Activated CD8-positive, alpha-beta memory T cell treated with anti-CD3 and anti-CD28 coated beads, Interleukin-2, amount 10 ng/mL, durations not matched to agents 7 days and 5 days (primary cell): ENCODE data around the gene MAST4. TPM values are rescaled to one million over a fixed set of nuclear protein-coding genes. Genes with fewer than 3 reads are reported as not detected.
A peak's percentile ranks its signal among the peaks of the same experiment; 100 is the strongest.

Source experiments
- ATAC-seq: fragments of 150-1000 bp; cut with Tn5 transposase; one replicate; pipeline ENCODE4 v1.10.0; 2021; ENCODE audit warnings: moderate library complexity
- CTCF ChIA-PET: fragments of 350-600 bp; sonication (Branson Sonifier 250); formaldehyde crosslinking; loops from one replicate; lab custom pipeline; 2021; ENCODE audit warnings: antibody characterized with exemption; lab: Charles Lee
- DNase-seq: peaks from one replicate; pipeline ENCODE4 v3.0.0-alpha.2; 2020
- H3K27ac Mint-ChIP-seq: one replicate; pipeline ENCODE4 v1.8.0; 2021; ENCODE audit warnings: mild to moderate bottlenecking, mixed read lengths
- H3K27me3 Mint-ChIP-seq: one replicate; pipeline ENCODE4 v1.8.0; 2021; ENCODE audit warnings: mixed read lengths
- H3K36me3 Mint-ChIP-seq: one replicate; pipeline ENCODE4 v1.8.0; 2021; ENCODE audit warnings: mild to moderate bottlenecking, mixed read lengths
- H3K4me1 Mint-ChIP-seq: one replicate; pipeline ENCODE4 v1.8.0; 2021; ENCODE audit warnings: mixed read lengths
- H3K4me3 Mint-ChIP-seq: one replicate; pipeline ENCODE4 v1.8.0; 2021; ENCODE audit warnings: mild to moderate bottlenecking, moderate library complexity, mixed read lengths
- H3K9me3 Mint-ChIP-seq: one replicate; pipeline ENCODE4 v1.8.0; 2022; ENCODE audit warnings: low read depth, mixed read lengths
- total RNA-seq, 2 experiments: library from RNA; stranded (reverse); gene quantifications; one replicate each; pipeline ENCODE4 v1.2.3, GENCODE V29; 2021

Gene MAST4
- total RNA-seq, 2 experiments from 2014 or later, result 21.6 to 25.2 TPM

DNA sequence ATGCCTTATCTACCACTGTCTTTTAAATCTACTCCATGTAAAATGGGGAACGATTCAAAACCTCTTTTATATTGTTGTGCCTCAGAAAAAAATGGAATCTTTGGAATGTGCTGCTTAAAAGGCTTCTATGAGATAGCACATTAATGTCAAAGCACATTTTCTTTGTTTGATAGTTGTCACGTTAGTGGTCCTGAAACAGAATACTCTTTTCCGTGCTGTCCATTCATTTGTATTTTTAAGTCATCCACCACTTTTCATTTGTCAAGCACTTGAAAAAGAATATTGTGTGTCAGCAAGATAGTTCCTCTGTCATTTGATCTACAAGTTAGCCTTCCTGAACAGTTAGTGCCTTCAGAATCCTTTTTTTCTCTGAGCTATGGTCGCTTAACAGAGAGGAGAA is 246.9 kb downstream of the MAST4 start:
- Mint-ChIP-seq H3K36me3 (peaks cover 36% of the 10 kb centered on the region), H3K4me1 (peaks cover 66% of the 10 kb centered on the region), H3K27me3 (peaks cover 5% of the 10 kb centered on the region), H3K4me3 (peak overlapping the region; percentile 56), H3K9me3 (peaks cover 3% of the 10 kb centered on the region), H3K27ac (peak overlapping the region; percentile 97)
- CTCF ChIA-PET, result interaction anchor here (0.9 to 9.1 kb wide), 9 partner anchors 14 to 1373 kb away, joined by 3 to 117 read pairs (median 3); no protein-coding TSS in a partner anchor
- DNase-seq (no peak), ATAC-seq (no peak)

DNA sequence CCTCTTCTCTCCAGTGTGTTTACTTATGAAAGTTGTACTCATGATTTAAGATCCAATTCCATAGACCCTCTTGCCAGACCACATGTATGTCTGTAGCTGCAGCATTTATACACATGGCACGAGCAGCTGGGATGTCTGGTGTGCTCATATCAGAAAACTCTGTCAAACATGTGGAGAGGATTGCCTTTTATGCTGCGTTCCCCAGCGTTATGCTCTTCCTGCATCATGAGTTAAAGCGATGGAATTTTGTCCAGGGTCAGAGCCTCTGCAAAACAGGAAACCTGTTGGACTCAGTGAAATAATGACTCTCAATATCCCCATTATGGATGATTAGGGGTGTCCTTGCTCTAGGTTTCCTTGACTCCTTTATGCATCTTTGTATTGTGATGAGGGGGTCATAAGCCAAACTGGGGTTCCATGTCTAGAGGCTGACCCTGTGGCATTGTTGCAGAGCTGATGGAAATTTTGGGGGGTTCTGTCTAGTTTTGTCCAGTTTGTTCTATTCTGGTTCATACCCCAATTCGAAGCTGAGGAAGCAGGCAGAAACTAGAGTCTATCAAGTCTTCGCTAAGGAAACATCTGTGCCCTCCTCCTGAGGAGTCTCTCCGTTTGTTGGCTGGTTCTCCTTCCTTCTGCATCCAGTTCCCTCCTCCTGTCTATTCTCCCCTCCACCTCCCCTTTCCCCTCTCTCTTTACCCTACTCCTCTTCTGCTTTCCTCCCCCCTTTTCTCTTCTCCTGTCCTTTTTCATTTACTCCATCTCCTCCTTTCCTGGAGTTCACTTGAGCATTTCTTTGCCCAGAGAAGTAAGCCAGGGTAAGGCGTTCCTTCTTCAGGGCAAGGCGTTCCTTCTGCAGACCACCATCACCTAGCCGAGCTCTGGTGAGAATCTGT is 252.8 kb downstream of the MAST4 start:
- CTCF ChIA-PET, result interaction anchor here (1.4 to 1.6 kb wide), 2 partner anchors 16 to 20 kb away, joined by 3 read pairs; no protein-coding TSS in a partner anchor
- peaks cover 30% of the 10 kb centered on the region for H3K27me3 Mint-ChIP-seq
- peaks cover 3% of the 10 kb centered on the region for H3K9me3 Mint-ChIP-seq
- peaks cover 17% of the 10 kb centered on the region for H3K4me1 Mint-ChIP-seq
- peaks cover 16% of the 10 kb centered on the region for H3K36me3 Mint-ChIP-seq
- H3K27ac Mint-ChIP-seq, result no peak overlapping the region
- no peak for DNase-seq
- no peak overlapping the region for H3K4me3 Mint-ChIP-seq
- ATAC-seq, result no peak

DNA sequence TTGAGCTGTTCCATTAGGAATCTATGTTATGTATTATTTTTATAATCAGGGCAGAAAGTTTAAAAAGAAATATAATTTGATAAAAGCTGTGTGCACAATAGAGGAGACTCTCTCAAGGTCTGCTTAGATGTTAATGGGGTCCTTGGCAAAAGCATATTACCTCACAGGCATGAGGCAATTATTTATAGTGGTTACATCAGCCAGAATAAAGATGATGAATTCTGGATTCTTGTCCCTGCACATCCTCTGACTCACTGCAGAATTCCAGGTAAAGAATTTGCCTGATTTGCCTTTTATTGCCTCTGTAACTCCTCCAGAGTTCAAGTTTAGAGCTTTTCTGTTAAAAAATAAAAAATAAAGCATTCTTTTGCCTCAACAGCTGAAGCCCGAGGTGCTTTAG is 253.6 kb downstream of the MAST4 start:
- DNase-seq, result no peak
- ATAC-seq, result no peak
- H3K4me3 Mint-ChIP-seq, result no peak overlapping the region
- peaks cover 9% of the 10 kb centered on the region for H3K4me1 Mint-ChIP-seq
- peaks cover 30% of the 10 kb centered on the region for H3K27me3 Mint-ChIP-seq
- peaks cover 11% of the 10 kb centered on the region for H3K36me3 Mint-ChIP-seq
- peaks cover under 1% of the 10 kb centered on the region for H3K9me3 Mint-ChIP-seq
- CTCF ChIA-PET, result interaction anchor here (1.4 to 1.6 kb wide), 2 partner anchors 15 to 21 kb away, joined by 3 read pairs; no protein-coding TSS in a partner anchor
- H3K27ac Mint-ChIP-seq, result no peak overlapping the region

DNA sequence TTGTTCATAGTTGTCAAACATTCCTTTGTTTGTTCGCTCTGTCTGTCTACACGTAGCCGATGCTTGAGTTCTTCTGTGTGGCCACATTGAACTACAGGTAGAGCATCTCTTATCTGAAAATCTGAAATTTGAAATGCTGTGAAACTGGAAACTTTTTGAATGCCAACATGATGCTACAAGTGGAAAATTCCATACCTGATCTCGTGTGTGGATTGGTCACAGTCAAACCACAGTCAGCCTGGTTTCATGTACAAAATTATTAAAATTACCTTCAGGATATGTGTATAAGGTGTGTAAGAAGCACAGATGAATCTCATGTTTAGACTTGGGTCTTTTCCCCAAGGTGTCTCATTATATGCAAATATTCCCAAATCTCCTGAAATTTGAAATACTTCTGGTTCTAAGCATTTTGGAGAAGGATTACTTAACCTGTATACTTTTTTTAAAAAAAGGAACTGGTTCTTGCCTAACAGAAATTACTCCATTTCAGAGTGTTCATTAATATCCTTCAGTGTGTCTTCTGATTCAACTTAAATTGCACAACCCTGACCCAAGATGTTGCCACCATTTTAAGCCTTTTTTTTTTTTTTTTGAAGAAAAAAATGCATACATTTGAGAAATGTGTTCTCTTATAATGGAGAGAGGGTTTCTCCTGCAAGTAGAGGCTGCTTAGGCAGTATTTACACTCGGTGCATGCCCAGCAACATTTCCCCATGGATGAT is 254.3 kb downstream of the MAST4 start:
- peaks cover 14% of the 10 kb centered on the region for H3K4me1 Mint-ChIP-seq
- H3K4me3 Mint-ChIP-seq, result no peak overlapping the region
- H3K36me3 Mint-ChIP-seq, result peaks cover 9% of the 10 kb centered on the region
- no peak overlapping the region for H3K27ac Mint-ChIP-seq
- H3K27me3 Mint-ChIP-seq, result peaks cover 30% of the 10 kb centered on the region
- ATAC-seq (peak; percentile 23), DNase-seq (no peak)
- H3K9me3 Mint-ChIP-seq, result no peaks in the 10 kb centered on the region
- CTCF ChIA-PET, result interaction anchor here (1.6 kb wide), 1 partner anchor 15 kb away, joined by 3 read pairs; no protein-coding TSS in a partner anchor

DNA sequence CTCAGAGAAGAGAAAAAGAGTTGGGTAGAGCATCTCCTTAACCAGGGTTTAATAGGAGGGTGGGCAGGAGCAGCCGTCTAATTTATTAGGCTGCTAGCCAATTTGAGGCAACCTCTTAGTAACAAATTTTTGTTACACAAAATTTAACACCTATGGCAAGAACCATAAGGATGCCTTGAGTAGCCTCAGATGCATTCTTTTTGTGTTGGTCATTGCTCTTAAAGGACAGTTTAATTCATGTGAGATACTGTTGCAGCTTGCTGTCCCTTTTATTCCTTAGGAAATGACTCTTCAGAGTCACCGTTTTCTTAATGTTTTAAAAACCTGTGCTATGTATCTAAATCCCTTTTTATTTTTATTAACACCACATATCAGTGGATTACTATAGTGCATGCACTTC is 255.1 kb downstream of the MAST4 start:
- Mint-ChIP-seq H3K9me3 (no peaks in the 10 kb centered on the region), H3K27me3 (peaks cover 30% of the 10 kb centered on the region), H3K36me3 (peaks cover 8% of the 10 kb centered on the region), H3K4me1 (peaks cover 20% of the 10 kb centered on the region), H3K27ac (no peak overlapping the region), H3K4me3 (no peak overlapping the region)
- ATAC-seq (no peak), DNase-seq (no peak)
- CTCF ChIA-PET, result interaction anchor here (1.2 to 1.4 kb wide), 2 partner anchors 32 to 37 kb away, joined by 3 to 4 read pairs; no protein-coding TSS in a partner anchor

DNA sequence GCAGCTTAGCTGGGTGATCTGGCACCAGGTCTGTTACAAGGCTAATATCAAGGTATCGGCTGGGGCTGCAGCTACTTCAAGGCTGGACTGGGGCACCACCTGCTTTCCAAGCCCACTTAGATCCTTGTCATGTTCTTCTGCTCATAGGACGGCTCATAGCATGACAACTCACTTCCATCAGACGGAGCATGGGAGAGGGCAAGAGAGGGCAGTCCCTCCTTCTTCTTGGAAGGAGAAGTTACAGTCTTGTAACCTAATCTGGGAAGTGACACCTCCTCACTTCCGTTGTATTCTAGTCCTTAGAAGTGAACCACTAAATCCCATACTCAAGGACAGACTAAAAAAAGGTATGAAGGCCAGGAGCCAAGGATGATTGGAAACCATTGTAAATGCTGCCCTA is 258.2 kb downstream of the MAST4 start:
- Mint-ChIP-seq H3K9me3 (no peaks in the 10 kb centered on the region), H3K36me3 (peaks cover 5% of the 10 kb centered on the region), H3K27ac (no peak overlapping the region), H3K27me3 (peaks cover 25% of the 10 kb centered on the region), H3K4me1 (peaks cover 25% of the 10 kb centered on the region), H3K4me3 (no peak overlapping the region)
- CTCF ChIA-PET, result interaction anchor here (1.2 kb wide), 1 partner anchor 24 kb away, joined by 3 read pairs; no protein-coding TSS in a partner anchor
- DNase-seq (no peak), ATAC-seq (no peak)

DNA sequence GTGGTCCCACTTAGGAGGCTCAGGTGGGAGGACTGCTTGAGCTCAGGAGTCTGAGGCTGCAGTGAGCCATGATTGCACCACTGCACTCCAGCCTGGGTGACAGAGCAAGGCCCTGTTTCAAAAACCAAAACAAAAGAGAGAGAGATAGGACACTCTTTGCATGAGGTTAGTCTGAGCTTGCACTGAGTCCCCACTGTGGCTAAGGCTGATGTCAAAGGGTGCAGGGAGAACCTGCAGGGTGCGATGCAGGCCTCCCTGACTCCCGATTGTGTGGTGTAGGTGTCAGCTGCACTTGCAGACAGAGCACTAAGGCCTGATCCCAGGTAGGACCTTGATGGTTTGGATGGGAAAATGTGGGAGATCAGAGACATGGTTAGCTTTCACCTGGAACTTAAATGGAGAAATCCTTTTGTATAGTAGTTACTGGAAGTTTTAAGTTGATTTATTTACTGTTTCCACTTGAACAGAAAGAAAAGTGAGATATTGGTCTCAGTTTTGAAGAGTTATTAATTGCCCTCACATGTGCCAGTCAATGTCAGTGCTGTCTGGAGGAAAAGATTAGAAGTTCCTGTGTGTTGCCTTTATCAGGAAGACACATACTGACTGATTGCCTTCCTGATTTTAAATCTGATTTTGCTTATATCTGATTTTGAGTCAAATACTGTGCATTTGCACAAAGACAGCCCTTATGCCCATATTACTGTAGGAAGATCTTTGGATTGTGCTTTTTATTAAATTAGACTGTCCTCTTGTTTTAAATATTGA is 260.0 kb downstream of the MAST4 start:
- peak; percentile 76 for ATAC-seq
- CTCF ChIA-PET, result interaction anchor here (1.3 kb wide), 1 partner anchor 34 kb away, joined by 3 read pairs; no protein-coding TSS in a partner anchor

DNA sequence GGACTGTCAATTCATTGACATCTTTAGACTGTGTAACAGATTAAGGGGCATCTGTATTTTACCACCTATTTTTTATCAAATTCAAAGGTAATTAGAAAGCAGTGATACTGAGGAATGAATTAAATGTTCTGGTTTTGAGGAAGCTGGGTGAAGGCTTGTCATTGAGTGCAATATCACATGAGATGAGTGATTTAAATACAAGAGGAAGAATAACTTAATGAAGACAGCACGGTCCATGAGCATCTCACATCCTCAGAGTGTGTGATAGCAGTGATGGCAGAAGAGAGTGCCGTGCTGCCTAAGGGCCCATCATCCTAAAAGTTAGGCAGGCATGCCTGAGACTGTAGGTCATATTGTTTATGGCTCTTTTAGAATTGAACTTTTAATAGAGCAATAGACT is 263.3 kb downstream of the MAST4 start:
- H3K27me3 Mint-ChIP-seq, result peaks cover 28% of the 10 kb centered on the region
- ATAC-seq, result no peak
- H3K36me3 Mint-ChIP-seq, result peaks cover 7% of the 10 kb centered on the region
- no peak for DNase-seq
- no peaks in the 10 kb centered on the region for H3K9me3 Mint-ChIP-seq
- H3K4me1 Mint-ChIP-seq, result peaks cover 44% of the 10 kb centered on the region
- no peak overlapping the region for H3K4me3 Mint-ChIP-seq
- CTCF ChIA-PET, result interaction anchor here (1.3 kb wide), 1 partner anchor 553 kb away, joined by 5 read pairs; no protein-coding TSS in a partner anchor
- H3K27ac Mint-ChIP-seq, result no peak overlapping the region

More for the DNA sequence above, 260.0 kb downstream of the MAST4 start:
- Mint-ChIP-seq H3K4me1 (peaks cover 24% of the 10 kb centered on the region), H3K4me3 (no peak overlapping the region), H3K27me3 (peaks cover 35% of the 10 kb centered on the region), H3K36me3 (peaks cover 7% of the 10 kb centered on the region), H3K9me3 (no peaks in the 10 kb centered on the region), H3K27ac (peak overlapping the region; percentile 9)
- no peak for DNase-seq

DNA sequence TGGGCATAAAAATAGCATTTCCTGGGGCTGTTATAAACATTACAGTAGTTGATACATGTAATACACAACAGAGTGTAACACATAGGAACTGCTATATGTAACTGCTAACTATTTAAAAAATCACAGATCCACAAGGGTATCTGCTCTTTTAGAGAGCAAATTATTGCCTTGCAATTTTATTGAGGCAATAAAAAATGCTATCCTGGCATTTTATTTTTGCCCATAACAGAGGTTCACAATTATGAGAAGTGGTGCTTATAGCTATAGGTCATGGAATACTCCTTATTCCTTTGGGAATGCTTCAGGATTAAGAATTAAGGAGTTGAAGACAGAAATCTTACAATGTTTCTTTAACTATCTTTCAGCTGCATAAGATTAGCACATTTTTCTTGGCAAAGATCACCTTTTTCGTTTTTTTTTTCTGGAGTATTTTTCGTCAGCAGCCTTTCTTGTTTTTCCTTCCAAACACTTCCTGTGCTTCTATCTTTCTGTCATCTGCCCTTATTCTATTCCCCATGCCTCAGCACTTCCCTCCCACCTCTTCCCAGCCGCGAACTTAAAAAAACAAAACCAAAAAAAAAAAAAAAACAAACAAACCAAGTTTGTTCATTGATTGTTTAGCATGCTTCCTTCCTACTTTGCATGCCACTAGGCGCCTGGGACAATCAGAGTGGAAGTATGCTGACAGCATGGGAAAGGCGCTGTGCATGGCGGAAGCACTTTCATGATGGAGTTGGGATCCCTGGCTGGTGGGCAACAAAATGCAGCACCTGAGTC is 264.2 kb downstream of the MAST4 start:
- Mint-ChIP-seq H3K27ac (no peak overlapping the region), H3K4me1 (peaks cover 45% of the 10 kb centered on the region), H3K27me3 (peaks cover 28% of the 10 kb centered on the region), H3K4me3 (no peak overlapping the region), H3K36me3 (peaks cover 4% of the 10 kb centered on the region), H3K9me3 (no peaks in the 10 kb centered on the region)
- CTCF ChIA-PET, result interaction anchor here (0.6 to 6.8 kb wide), 2 partner anchors 17 to 46 kb away, joined by 4 to 48 read pairs; no protein-coding TSS in a partner anchor
- DNase-seq (no peak), ATAC-seq (no peak)

DNA sequence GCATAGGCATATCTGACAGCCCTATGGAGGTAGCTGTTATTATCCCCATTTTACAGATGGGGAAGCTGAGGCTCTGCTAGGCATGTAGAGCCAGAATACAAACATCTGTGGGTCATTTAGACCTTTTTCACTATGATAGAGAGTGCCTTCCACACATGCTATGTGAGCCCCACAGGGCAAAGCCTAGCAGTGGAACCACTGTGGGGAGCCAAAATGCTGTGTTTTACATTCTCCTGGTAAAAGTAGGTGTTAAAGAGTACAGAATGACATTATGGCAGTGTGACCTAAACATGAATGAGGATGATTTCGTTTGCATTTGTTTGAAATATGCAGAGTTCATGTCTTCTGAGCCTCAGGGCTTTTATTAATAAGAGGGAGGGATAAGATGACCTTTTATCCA is 265.2 kb downstream of the MAST4 start:
- H3K27me3 Mint-ChIP-seq, result peaks cover 28% of the 10 kb centered on the region
- CTCF ChIA-PET, result interaction anchor here (6.8 kb wide), 1 partner anchor 47 kb away, joined by 48 read pairs; no protein-coding TSS in a partner anchor
- ATAC-seq (no peak), DNase-seq (no peak)
- H3K4me3 Mint-ChIP-seq, result no peak overlapping the region
- peaks cover 36% of the 10 kb centered on the region for H3K4me1 Mint-ChIP-seq
- peaks cover 4% of the 10 kb centered on the region for H3K36me3 Mint-ChIP-seq
- H3K27ac Mint-ChIP-seq, result no peak overlapping the region
- H3K9me3 Mint-ChIP-seq, result no peaks in the 10 kb centered on the region

DNA sequence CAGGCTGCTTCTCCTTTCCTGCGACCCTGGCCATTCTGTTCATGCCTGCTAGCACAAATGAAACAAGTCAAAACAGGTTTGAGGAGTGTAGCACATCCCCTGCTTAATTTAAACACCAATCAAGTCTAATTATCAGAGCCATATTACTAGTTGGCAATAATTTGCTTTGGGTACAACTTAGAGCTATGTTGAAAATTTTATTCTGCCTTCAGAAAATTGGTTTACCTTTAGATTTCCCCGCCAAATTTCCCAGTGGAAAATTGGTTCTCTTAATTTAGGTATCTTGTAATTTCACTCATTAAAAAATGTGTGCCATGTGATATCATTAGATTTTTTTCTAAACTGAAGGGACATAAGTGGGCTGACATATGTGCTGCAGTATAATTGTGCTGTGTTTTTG is 265.8 kb downstream of the MAST4 start:
- Mint-ChIP-seq H3K27ac (no peak overlapping the region), H3K4me1 (peaks cover 32% of the 10 kb centered on the region), H3K4me3 (no peak overlapping the region), H3K9me3 (no peaks in the 10 kb centered on the region), H3K36me3 (peaks cover 4% of the 10 kb centered on the region), H3K27me3 (peaks cover 28% of the 10 kb centered on the region)
- no peak for DNase-seq
- no peak for ATAC-seq
- CTCF ChIA-PET, result interaction anchor here (1.2 to 6.8 kb wide), 2 partner anchors 42 to 48 kb away, joined by 4 to 48 read pairs; no protein-coding TSS in a partner anchor
